ENCODE measurements around the gene APOL5. TPM values are rescaled to one million over a fixed set of nuclear protein-coding genes. Genes with fewer than 3 reads are reported as not detected.
A peak's percentile ranks its signal among the peaks of the same experiment; 100 is the strongest.

The APOL5 gene
- total RNA-seq, 1 donor from 2014 or later = not detected

DNA sequence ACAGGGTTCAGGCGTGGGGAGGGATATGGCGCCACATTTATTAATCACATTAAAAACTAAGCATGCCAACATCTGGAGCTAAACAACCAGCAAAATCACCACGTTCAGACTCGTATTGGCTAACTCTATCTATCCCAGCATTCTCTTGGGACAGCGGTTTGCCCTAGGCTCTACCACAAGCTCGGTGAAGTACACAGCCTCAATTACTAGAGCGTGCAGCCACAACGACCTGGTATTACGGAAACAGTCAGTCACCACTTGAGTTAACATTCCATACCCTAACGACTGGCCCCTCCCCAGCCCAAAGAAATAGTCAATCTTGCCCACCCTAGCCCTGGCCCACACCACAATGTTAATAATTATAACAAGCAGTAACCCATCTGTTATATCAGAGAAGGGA lies 32.1 kb downstream of the APOL5 start:
- H3K27ac Mint-ChIP-seq = no peak overlapping the region
- TF ChIP-seq, protein P1, sequence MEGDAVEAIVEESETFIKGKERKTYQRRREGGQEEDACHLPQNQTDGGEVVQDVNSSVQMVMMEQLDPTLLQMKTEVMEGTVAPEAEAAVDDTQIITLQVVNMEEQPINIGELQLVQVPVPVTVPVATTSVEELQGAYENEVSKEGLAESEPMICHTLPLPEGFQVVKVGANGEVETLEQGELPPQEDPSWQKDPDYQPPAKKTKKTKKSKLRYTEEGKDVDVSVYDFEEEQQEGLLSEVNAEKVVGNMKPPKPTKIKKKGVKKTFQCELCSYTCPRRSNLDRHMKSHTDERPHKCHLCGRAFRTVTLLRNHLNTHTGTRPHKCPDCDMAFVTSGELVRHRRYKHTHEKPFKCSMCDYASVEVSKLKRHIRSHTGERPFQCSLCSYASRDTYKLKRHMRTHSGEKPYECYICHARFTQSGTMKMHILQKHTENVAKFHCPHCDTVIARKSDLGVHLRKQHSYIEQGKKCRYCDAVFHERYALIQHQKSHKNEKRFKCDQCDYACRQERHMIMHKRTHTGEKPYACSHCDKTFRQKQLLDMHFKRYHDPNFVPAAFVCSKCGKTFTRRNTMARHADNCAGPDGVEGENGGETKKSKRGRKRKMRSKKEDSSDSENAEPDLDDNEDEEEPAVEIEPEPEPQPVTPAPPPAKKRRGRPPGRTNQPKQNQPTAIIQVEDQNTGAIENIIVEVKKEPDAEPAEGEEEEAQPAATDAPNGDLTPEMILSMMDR (conservative IDR thresholded peaks at IDR 0.05) = no peak
- no peaks in the 10 kb centered on the region for H3K27me3 Mint-ChIP-seq
- no peaks in the 10 kb centered on the region for H3K9me3 Mint-ChIP-seq
- peaks cover 29% of the 10 kb centered on the region for H3K4me1 Mint-ChIP-seq (ENCODE audit: unreplicated experiment)
- no peak overlapping the region for H3K4me3 Mint-ChIP-seq
- peaks cover 29% of the 10 kb centered on the region for H3K36me3 Mint-ChIP-seq
- DNase-seq (ENCODE audit: extremely low spot score, unreplicated experiment) = no peak

DNA sequence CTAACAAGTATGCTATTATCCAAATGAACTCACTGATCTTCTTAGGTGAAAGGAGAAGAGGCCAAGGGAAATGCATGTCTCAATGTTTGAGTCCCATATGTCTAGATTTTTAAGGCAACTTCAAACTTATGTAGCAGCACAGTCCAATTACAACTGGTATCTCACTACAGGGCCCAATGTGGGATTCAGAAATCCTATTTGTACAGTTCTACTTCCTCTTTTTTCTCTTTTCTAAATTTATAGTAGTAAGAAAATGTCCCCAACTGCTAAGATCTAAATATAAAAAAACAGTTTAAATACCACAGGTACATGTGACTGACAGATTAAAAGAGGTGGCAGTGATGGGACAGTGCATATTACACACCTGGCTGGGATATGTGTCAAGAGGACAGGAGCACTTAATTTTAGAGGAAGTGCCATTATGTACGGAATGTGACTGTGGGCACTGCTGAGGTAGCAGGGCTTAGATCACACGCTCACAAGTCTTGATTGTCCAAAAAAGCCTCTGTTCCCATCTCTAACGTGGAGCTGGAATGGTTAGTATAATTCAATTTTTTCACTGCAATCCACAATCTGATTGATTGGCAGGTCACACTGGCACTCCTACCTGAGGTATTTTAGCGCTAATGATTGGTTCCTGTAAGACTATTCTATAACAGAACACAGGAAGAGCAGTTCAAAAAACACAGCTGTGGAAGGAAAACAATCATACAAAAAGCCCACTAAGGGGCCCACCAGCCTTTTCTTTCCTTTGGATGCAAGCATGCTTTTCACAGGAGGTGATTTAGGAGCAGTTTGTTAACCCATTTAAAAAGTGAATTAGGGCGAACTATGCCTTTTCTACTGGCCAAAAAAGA lies 34.6 kb downstream of the APOL5 start:
- Mint-ChIP-seq H3K27me3 (no peaks in the 10 kb centered on the region), H3K4me1 (ENCODE audit: unreplicated experiment) (peaks cover 29% of the 10 kb centered on the region), H3K9me3 (no peaks in the 10 kb centered on the region), H3K36me3 (peaks cover 39% of the 10 kb centered on the region), H3K4me3 (no peak overlapping the region), H3K27ac (peak overlapping the region; percentile 68)
- no peak for DNase-seq (ENCODE audit: extremely low spot score, unreplicated experiment)
- TF ChIP-seq, protein P1 (conservative IDR thresholded peaks at IDR 0.05) = no peak

DNA sequence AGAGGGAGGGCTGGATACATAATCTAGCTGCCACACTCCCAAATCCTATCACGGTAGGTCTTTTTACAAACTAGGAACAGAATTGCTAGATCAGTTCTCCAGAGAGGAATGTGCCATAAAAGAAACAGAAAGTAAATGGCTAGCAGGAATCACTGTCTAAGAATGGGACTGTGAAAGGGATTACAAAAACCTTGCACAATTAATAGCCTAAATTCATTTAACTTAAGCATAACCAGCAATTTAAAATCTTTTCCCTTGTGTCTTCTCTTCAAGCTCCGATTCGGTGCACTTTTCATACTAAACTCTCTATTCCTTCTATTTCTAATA lies 35.2 kb downstream of the APOL5 start:
- peaks cover 39% of the 10 kb centered on the region for H3K36me3 Mint-ChIP-seq
- no peaks in the 10 kb centered on the region for H3K9me3 Mint-ChIP-seq
- H3K4me1 Mint-ChIP-seq (ENCODE audit: unreplicated experiment) = peaks cover 29% of the 10 kb centered on the region
- H3K4me3 Mint-ChIP-seq = no peak overlapping the region
- peak overlapping the region; percentile 68 for H3K27ac Mint-ChIP-seq
- TF ChIP-seq, protein P1 (conservative IDR thresholded peaks at IDR 0.05) = no peak
- DNase-seq (ENCODE audit: extremely low spot score, unreplicated experiment) = no peak
- no peaks in the 10 kb centered on the region for H3K27me3 Mint-ChIP-seq

DNA sequence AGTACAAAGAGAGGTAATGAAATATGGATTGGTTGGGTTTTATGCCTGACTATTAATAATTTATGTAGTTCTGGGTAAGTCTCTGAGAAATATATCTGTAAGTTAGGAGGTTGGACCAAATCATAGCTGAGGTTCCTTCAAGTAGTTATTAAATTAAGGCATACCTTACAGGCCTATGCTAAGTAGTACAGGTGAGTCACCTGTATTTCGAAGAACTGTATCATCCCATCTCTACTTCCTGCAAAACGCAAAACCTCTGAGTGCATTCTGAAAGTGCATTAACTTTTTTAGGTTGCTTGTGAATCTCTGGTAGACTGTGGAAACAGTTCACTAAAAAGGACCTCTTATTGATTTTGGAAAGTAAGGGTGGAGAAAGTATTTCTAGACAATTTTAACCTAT lies 37.1 kb downstream of the APOL5 start:
- Mint-ChIP-seq H3K36me3 (peaks cover 46% of the 10 kb centered on the region), H3K4me1 (ENCODE audit: unreplicated experiment) (peaks cover 29% of the 10 kb centered on the region), H3K27ac (no peak overlapping the region), H3K9me3 (no peaks in the 10 kb centered on the region), H3K27me3 (no peaks in the 10 kb centered on the region), H3K4me3 (no peak overlapping the region)
- TF ChIP-seq, protein P1 (conservative IDR thresholded peaks at IDR 0.05) = no peak
- DNase-seq (ENCODE audit: extremely low spot score, unreplicated experiment) = no peak

DNA sequence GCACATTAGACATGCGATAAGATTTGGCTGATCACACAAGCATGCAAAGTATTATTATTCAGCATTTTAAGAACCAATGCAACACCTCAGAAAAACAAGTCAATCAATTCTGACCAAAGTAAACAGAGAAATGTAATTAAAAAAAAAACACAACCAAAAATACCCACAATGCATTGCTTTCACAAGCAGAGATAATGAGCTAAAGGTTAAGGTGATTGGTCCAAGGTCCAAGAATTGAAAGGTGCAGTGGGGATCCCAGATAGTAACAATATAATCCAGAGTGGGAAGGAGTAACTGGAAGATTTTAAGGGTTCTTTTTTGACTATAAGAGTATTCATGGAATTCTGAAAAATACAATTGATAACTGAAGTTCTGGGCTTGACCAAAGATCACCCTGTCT lies 39.0 kb downstream of the APOL5 start:
- H3K27ac Mint-ChIP-seq = no peak overlapping the region
- TF ChIP-seq, protein P1 (conservative IDR thresholded peaks at IDR 0.05) = no peak
- H3K36me3 Mint-ChIP-seq = peaks cover 54% of the 10 kb centered on the region
- H3K4me3 Mint-ChIP-seq = no peak overlapping the region
- H3K27me3 Mint-ChIP-seq = no peaks in the 10 kb centered on the region
- peaks cover 14% of the 10 kb centered on the region for H3K4me1 Mint-ChIP-seq (ENCODE audit: unreplicated experiment)
- no peak for DNase-seq (ENCODE audit: extremely low spot score, unreplicated experiment)
- H3K9me3 Mint-ChIP-seq = no peaks in the 10 kb centered on the region
